HG03064 (cell line): ENCODE data around the gene GRK1.

Source experiments
- ATAC-seq: cut with Tn5 transposase; IDR thresholded peaks from one replicate; pipeline ENCODE4 v1.9.1; 2021; ENCODE audit warnings: low read depth; ENCODE audit not compliant: unreplicated experiment

GRK1 gene

GRCh38 chr13:113786262-113786841 is 119.3 kb downstream of the GRK1 start:
- ATAC-seq, result no peak
